Endothelial cell (in vitro differentiated cells): ENCODE results near the gene IFT80. TPM values are rescaled to one million over a fixed set of nuclear protein-coding genes. Genes with fewer than 3 reads are reported as not detected.
A peak's percentile ranks its signal among the peaks of the same experiment; 100 is the strongest.

Experiments used
- DNase-seq: peaks from one replicate; pipeline ENCODE4 v3.0.0; 2021; ENCODE audit warnings: low spot score
- H3K27ac Mint-ChIP-seq: one replicate; pipeline ENCODE4 v1.8.0; 2021; ENCODE audit warnings: mixed read lengths, inconsistent platforms; ENCODE audit not compliant: unreplicated experiment
- H3K27me3 Mint-ChIP-seq: one replicate; pipeline ENCODE4 v1.8.0; 2021; ENCODE audit warnings: mild to moderate bottlenecking, moderate library complexity, mixed read lengths, inconsistent platforms; ENCODE audit not compliant: unreplicated experiment
- H3K36me3 Mint-ChIP-seq: one replicate; pipeline ENCODE4 v1.8.0; 2021; ENCODE audit warnings: mild to moderate bottlenecking, low read depth, mixed read lengths, inconsistent platforms; ENCODE audit not compliant: unreplicated experiment
- H3K4me1 Mint-ChIP-seq: one replicate; pipeline ENCODE4 v1.8.0; 2021; ENCODE audit warnings: mild to moderate bottlenecking, mixed read lengths, inconsistent platforms; ENCODE audit not compliant: unreplicated experiment
- H3K4me3 Mint-ChIP-seq: one replicate; pipeline ENCODE4 v1.8.0; 2021; ENCODE audit warnings: mild to moderate bottlenecking, mixed read lengths, inconsistent platforms; ENCODE audit not compliant: unreplicated experiment
- H3K9me3 Mint-ChIP-seq: one replicate; pipeline ENCODE4 v1.8.0; 2021; ENCODE audit warnings: mixed read lengths, inconsistent platforms; ENCODE audit not compliant: unreplicated experiment
- total RNA-seq: library from RNA; stranded (reverse); fragmentation: NEBNext Ultra II Directional; extraction: Animal tissue kit (Norgen Biotek cat#: 25700); gene quantifications from one replicate; pipeline ENCODE4 v1.2.1, GENCODE V29; 2021; ENCODE audit not compliant: unreplicated experiment
- TF ChIP-seq, protein P1 (sequence below): fragments of 200-600 bp; sonication (generic); IDR thresholded peaks from one replicate; pipeline ENCODE4 v1.5.0; 2021; ENCODE audit warnings: antibody characterized with exemption; ENCODE audit not compliant: unreplicated experiment

Gene IFT80
- total RNA-seq, 1 donor from 2014 or later = 33.2 TPM

- H3K9me3 Mint-ChIP-seq = no peaks in the 10 kb centered on the region
- H3K27ac Mint-ChIP-seq = peak overlapping the region; percentile 57
- peaks cover 18% of the 10 kb centered on the region for H3K4me1 Mint-ChIP-seq
- H3K27me3 Mint-ChIP-seq = peaks cover 16% of the 10 kb centered on the region
- DNase-seq = no peak
- no peaks in the 10 kb centered on the region for H3K36me3 Mint-ChIP-seq
- H3K4me3 Mint-ChIP-seq = peak overlapping the region; percentile 71
- TF ChIP-seq, protein P1, sequence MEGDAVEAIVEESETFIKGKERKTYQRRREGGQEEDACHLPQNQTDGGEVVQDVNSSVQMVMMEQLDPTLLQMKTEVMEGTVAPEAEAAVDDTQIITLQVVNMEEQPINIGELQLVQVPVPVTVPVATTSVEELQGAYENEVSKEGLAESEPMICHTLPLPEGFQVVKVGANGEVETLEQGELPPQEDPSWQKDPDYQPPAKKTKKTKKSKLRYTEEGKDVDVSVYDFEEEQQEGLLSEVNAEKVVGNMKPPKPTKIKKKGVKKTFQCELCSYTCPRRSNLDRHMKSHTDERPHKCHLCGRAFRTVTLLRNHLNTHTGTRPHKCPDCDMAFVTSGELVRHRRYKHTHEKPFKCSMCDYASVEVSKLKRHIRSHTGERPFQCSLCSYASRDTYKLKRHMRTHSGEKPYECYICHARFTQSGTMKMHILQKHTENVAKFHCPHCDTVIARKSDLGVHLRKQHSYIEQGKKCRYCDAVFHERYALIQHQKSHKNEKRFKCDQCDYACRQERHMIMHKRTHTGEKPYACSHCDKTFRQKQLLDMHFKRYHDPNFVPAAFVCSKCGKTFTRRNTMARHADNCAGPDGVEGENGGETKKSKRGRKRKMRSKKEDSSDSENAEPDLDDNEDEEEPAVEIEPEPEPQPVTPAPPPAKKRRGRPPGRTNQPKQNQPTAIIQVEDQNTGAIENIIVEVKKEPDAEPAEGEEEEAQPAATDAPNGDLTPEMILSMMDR = no peak
Measured at GRCh38 chr3:160224811-160225175, 174.2 kb downstream of the IFT80 start.

DNA sequence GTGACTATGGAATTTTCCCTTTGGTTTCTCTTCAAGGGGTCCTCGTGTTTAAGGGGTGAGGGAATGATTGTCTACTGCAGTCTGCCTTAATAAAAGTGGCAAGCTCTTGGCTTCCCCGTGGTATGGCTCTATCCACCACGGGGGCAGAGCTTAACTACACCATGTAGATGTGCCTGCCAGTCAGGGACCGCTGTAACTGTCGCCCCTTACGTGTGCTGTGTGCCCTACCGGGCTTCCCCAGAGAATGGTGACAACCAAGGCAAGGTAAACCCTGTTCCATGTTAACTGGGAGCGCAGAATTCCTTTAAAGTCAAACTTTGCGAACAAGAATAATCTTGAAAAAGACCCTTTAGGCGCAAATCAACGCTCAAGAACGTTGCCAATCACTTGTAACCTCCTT is 174.8 kb downstream of the IFT80 start:
- no peak overlapping the region for H3K27ac Mint-ChIP-seq
- peaks cover 16% of the 10 kb centered on the region for H3K27me3 Mint-ChIP-seq
- DNase-seq = no peak
- H3K4me3 Mint-ChIP-seq = no peak overlapping the region
- TF ChIP-seq, protein P1 = no peak
- no peaks in the 10 kb centered on the region for H3K9me3 Mint-ChIP-seq
- peaks cover 18% of the 10 kb centered on the region for H3K4me1 Mint-ChIP-seq
- no peaks in the 10 kb centered on the region for H3K36me3 Mint-ChIP-seq

DNA sequence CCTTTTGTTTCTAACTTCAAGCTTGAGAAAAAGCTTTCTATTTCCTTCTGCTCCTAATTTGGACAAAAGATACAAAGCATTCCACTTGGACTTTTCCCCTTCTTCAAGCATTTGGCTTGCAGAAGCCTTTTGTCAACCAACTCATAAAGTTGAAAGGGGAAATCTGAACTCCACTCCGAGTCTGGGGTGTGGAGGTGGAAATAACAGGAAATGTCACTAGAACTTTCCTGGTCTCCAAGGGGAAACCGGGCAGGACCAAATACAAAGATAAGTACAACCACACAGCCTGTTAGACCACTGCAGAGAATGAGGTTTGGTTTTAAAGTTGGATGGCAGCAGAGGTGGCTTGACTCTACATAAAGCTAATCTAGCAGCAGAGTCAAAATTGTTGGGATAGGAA is 178.0 kb downstream of the IFT80 start:
- no peaks in the 10 kb centered on the region for H3K36me3 Mint-ChIP-seq
- H3K4me1 Mint-ChIP-seq = peaks cover 12% of the 10 kb centered on the region
- no peaks in the 10 kb centered on the region for H3K9me3 Mint-ChIP-seq
- H3K27me3 Mint-ChIP-seq = peaks cover 10% of the 10 kb centered on the region
- no peak for DNase-seq
- H3K27ac Mint-ChIP-seq = no peak overlapping the region
- TF ChIP-seq, protein P1 = no peak
- no peak overlapping the region for H3K4me3 Mint-ChIP-seq

DNA sequence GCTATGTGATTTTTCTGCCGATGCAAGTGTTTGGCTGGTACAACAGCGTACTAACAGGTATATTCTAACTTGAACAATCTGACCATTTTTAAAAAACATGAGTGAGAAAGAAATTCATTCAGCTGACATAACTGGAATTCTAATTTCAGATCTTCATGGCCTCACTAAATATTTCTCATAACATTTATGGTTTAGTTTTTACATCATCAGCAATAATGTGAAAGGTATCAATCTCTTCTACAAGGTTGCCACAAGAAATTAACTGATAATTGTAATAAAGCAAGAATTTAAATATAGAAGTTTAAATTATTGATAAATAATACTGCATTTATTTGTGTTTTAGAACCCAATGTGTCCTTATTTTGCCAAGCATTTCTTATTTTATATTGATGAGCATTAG is 179.0 kb downstream of the IFT80 start:
- Mint-ChIP-seq H3K27ac (no peak overlapping the region), H3K27me3 (peaks cover 9% of the 10 kb centered on the region), H3K36me3 (no peaks in the 10 kb centered on the region), H3K9me3 (no peaks in the 10 kb centered on the region), H3K4me1 (peaks cover 12% of the 10 kb centered on the region), H3K4me3 (no peak overlapping the region)
- TF ChIP-seq, protein P1 = no peak
- no peak for DNase-seq

DNA sequence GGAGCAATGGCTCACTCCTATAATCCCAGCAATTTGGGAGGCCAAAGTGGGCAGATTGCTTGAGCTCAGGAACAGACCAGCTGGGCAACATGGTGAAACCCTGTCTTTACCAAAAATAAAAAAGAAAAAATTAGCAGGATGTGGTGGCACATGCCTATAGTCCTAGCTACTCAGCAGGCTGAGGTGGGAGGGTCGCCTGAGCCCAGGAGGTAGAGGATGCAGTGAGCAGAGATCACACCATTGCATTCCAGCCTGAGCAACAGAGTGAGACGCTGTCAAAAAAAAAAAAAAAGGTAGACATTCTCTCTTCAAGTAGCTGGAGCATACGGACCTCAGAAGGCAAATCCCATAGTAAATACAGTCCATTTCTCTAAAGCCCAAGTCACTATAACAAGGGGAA is 180.9 kb downstream of the IFT80 start:
- Mint-ChIP-seq H3K4me3 (no peak overlapping the region), H3K9me3 (no peaks in the 10 kb centered on the region), H3K4me1 (peaks cover 8% of the 10 kb centered on the region), H3K27me3 (peaks cover 3% of the 10 kb centered on the region), H3K27ac (no peak overlapping the region), H3K36me3 (no peaks in the 10 kb centered on the region)
- no peak for DNase-seq
- TF ChIP-seq, protein P1 = no peak
